Measurements from ENCODE around the gene RNU7-1.

RNU7-1 gene

DNA sequence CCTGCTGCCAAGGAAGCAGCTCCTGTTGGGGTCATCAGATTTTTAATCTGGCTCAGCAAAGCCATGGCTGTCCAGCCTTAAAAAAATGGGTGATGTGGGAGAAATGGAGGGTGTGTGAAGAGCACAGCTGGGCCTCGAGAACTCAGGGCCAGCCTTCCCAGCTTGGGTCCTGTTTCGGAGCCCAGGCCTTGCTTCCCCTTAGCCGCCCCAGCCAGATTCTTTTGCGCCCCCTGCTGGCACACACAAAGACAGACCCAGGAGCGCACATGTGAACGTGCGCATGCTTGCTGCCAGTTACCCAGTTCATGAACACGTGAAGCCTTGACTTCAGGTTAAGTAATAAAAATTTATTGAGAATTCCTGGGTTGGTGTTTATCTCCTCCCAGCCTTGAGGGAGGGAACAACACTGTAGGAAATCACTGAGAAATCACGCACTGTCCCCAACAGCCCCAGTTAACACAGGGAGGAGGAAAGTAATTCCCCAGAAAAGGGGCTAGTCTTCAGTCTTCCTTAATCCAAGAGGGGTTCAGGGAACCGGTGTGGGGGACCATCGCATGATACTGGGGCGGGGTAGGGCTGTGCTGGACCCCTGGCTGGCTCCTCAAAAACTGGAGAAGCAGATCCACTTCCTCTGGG is 21.5 kb downstream of the RNU7-1 start:
- peak overlapping the region; percentile 99 for H3K27ac ChIP-seq
- peak; percentile 48; the same call in 1 of the 2 replicates for TF ChIP-seq ZFX (IDR thresholded peaks at IDR 0.05)
- TF ChIP-seq, protein P1, sequence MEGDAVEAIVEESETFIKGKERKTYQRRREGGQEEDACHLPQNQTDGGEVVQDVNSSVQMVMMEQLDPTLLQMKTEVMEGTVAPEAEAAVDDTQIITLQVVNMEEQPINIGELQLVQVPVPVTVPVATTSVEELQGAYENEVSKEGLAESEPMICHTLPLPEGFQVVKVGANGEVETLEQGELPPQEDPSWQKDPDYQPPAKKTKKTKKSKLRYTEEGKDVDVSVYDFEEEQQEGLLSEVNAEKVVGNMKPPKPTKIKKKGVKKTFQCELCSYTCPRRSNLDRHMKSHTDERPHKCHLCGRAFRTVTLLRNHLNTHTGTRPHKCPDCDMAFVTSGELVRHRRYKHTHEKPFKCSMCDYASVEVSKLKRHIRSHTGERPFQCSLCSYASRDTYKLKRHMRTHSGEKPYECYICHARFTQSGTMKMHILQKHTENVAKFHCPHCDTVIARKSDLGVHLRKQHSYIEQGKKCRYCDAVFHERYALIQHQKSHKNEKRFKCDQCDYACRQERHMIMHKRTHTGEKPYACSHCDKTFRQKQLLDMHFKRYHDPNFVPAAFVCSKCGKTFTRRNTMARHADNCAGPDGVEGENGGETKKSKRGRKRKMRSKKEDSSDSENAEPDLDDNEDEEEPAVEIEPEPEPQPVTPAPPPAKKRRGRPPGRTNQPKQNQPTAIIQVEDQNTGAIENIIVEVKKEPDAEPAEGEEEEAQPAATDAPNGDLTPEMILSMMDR (conservative IDR thresholded peaks at IDR 0.05) = peak; percentile 96

DNA sequence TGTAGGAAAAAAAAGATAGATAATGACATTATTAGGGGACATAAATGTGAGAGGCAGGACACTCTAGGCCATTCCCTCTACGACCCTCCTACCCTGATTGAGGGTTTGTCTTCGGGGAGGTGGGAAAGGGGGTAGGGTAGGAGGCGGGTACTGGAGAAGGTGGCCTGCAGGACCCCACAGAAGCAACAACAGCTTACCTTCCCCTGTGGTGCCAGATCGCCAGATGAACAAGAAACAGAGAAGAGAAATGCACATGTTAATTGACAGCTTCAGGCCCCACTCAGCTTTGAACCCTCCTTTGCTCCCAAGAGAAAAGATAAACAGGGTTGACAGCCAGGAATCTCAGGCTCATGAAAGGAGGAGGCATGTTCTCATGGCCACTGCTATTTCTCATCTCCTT is 22.1 kb downstream of the RNU7-1 start:
- TF ChIP-seq ZFX (IDR thresholded peaks at IDR 0.05) = no peak
- TF ChIP-seq, protein P1 (conservative IDR thresholded peaks at IDR 0.05) = no peak
- H3K27ac ChIP-seq = peak overlapping the region; percentile 99

DNA sequence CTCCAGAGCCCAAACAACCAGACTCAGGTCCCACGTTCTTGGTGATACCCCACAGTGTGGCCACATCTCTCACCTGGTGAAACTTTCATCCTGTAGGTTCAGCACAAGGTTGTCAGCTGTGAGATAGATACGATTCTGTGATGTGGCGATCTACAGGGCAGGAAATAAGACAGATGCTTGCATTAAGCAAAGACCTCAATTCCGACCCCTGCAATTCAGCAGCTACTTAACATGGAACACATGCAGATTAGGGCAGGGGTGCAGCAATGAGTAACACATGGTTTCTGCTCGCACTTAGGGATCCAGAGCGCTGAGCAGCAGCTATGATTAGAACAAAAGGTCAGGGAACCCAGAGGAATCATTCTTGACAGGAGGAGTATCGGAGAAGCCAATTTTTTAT is 22.7 kb downstream of the RNU7-1 start:
- peak overlapping the region; percentile 96; the same call in 1 of the 2 replicates for H3K27ac ChIP-seq
- no peak for TF ChIP-seq ZFX (IDR thresholded peaks at IDR 0.05)

DNA sequence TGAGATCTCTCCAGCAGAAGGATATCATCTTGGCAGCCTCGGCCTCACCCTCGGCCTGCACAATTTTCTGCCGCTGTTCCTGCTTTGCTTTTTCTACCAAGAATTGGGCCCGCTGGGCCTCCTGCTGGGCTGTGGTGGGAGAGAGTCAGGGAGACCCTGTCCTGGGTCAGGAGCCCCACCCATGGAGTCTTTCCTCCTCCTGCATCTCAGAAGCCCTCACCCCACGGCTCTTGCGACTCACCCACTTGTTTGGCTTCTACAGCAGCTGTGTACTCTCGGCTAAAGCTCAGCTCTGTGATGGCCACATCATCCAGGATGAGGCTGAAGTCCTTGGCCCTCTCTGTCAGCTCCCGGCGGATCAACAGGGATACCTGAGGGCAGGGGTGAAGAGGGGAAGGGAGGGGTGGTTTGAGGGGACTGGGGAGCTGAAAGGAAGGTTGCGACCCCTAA is 24.1 kb downstream of the RNU7-1 start:
- TF ChIP-seq ZFX (IDR thresholded peaks at IDR 0.05) = no peak
- TF ChIP-seq, protein P1 (conservative IDR thresholded peaks at IDR 0.05) = no peak
- H3K27ac ChIP-seq = peak overlapping the region; percentile 96

DNA sequence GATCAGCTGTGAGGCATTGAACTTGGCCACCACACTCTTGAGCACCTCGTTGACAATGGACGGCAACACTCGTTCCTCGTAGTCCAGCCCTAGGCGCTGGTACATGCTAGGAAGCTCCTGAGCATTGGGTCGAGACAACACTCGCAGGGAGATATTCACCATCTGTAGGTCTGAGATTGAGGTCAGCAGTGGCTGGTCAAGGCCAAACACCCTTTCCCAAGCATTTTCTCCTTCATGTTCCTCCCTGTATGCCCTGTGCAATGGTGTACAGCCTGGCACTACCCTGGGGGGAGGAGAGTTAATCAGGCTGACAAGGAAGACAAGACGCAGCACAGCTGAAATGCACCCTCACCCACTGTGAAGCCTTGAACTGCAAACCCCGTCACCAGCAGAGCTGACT is 24.8 kb downstream of the RNU7-1 start:
- peak overlapping the region; percentile 96 for H3K27ac ChIP-seq
- TF ChIP-seq ZFX (IDR thresholded peaks at IDR 0.05) = no peak
- TF ChIP-seq, protein P1 (conservative IDR thresholded peaks at IDR 0.05) = no peak

DNA sequence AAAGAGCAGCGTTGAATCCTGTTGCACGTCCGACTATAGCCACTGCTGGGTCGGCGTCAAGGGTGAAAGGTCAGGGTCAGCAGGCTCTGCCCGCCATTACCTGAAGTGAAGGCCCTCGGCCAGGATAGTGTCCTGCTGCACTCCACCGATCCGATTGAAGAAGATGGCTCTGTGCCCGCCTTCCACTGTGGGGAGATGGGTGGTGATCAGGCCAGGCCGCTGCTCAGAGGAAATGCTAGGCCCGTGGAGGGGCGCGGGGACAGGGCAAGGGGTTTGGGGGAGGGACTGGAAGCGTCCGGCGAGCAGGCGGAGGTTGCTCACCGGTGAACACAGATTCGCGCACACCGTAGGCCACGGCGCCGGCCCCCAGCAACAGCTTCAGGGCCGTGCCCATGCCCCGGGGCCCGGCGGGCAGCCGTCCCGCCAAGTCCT is 26.5 kb downstream of the RNU7-1 start:
- H3K27ac ChIP-seq = peak overlapping the region; percentile 96

DNA sequence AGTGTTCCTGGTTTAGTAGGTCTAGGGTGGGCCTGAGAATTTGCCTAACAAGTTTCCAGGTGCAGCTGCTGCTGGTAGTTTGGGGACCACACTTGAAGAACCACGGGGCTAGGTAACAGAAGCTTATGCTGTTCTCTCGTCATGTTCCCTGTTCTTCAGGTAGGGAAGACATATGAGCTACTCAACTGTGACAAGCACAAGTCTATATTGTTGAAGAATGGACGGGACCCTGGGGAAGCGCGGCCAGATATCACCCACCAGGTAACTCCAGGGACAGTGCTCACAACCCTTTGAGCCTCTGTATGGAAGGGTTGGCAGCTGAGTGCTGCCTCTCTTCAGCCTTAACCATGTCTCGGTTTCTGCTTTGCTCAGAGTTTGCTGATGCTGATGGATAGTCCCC is 30.6 kb downstream of the RNU7-1 start:
- TF ChIP-seq ZFX (IDR thresholded peaks at IDR 0.05) = no peak
- TF ChIP-seq, protein P1 (conservative IDR thresholded peaks at IDR 0.05) = no peak
- no peak overlapping the region for H3K27ac ChIP-seq

More for the DNA sequence above, 26.5 kb downstream of the RNU7-1 start:
- TF ChIP-seq ZFX (IDR thresholded peaks at IDR 0.05) = peak; percentile 93
- TF ChIP-seq, protein P1 (conservative IDR thresholded peaks at IDR 0.05) = no peak
